GM23338 (cell line): ENCODE data around the gene DUSP21. TPM values are rescaled to one million over a fixed set of nuclear protein-coding genes. Genes with fewer than 3 reads are reported as not detected.

Experiments
- ATAC-seq: fragments of 200-7000 bp; cut with Tn5 transposase; 3 replicates; pipeline ENCODE4 v1.9.1; 2020
- DNase-seq: peaks from one replicate; pipeline ENCODE4 v3.0.0-alpha.2; 2015; ENCODE audit warnings: low spot score
- H2AFZ ChIP-seq: fragments of 200-600 bp; sonication (generic); 2 replicates; pipeline ENCODE4 v1.8.0; 2016; ENCODE audit warnings: antibody characterized with exemption, mild to moderate bottlenecking, moderate library complexity
- H3F3A ChIP-seq: fragments of 200-600 bp; sonication (generic); replicated peaks from 2 replicates; pipeline ENCODE4 v1.8.0; 2017; ENCODE audit warnings: antibody characterized with exemption, mixed run types, low read depth
- H3K27ac ChIP-seq: fragments of 200-600 bp; sonication (generic); 2 replicates; pipeline ENCODE4 v1.6.1; 2016; ENCODE audit warnings: low read depth
- H3K27me3 ChIP-seq: fragments of 200-600 bp; sonication (generic); 2 replicates; pipeline ENCODE4 v1.8.0; 2016; ENCODE audit warnings: mild to moderate bottlenecking, mixed run types, moderate library complexity; ENCODE audit not compliant: insufficient read depth
- H3K36me3 ChIP-seq: fragments of 200-600 bp; sonication (generic); 2 replicates; pipeline ENCODE4 v1.8.0; 2016; ENCODE audit warnings: mild to moderate bottlenecking; ENCODE audit not compliant: insufficient read depth
- H3K4me1 ChIP-seq: fragments of 200-600 bp; sonication (generic); 2 replicates; pipeline ENCODE4 v1.8.0; 2016; ENCODE audit warnings: mild to moderate bottlenecking, moderate library complexity; ENCODE audit not compliant: insufficient read depth
- H3K4me2 ChIP-seq: fragments of 200-600 bp; sonication (generic); 2 replicates; pipeline ENCODE4 v1.7.1; 2017; ENCODE audit warnings: mixed run types
- H3K4me3 ChIP-seq: fragments of 200-600 bp; sonication (generic); 2 replicates; pipeline ENCODE4 v1.6.1; 2016; ENCODE audit warnings: mixed run types
- H3K79me2 ChIP-seq: fragments of 200-600 bp; sonication (generic); replicated peaks from 2 replicates; pipeline ENCODE4 v1.8.0; 2017; ENCODE audit warnings: mild to moderate bottlenecking; ENCODE audit not compliant: insufficient read depth
- H3K9me2 ChIP-seq: fragments of 200-600 bp; sonication (generic); 2 replicates; pipeline ENCODE4 v1.8.0; 2017; ENCODE audit not compliant: insufficient read depth
- H4K20me1 ChIP-seq: fragments of 200-600 bp; sonication (generic); replicated peaks from 2 replicates; pipeline ENCODE4 v1.8.0; 2017; ENCODE audit warnings: mild to moderate bottlenecking; ENCODE audit not compliant: insufficient read depth
- H3K27ac Mint-ChIP-seq: 2 replicates; pipeline ENCODE4 v1.8.0; 2020; ENCODE audit warnings: inconsistent platforms, mild to moderate bottlenecking, moderate library complexity, mixed read lengths
- H3K27me3 Mint-ChIP-seq: 3 replicates; pipeline ENCODE4 v1.8.0; 2022; ENCODE audit warnings: low read depth, mild to moderate bottlenecking, moderate library complexity, mixed read lengths, inconsistent platforms; ENCODE audit not compliant: insufficient read depth, poor library complexity
- H3K36me3 Mint-ChIP-seq: 3 replicates; pipeline ENCODE4 v1.8.0; 2021; ENCODE audit warnings: low read depth, mild to moderate bottlenecking, inconsistent platforms, moderate library complexity, mixed read lengths
- H3K4me1 Mint-ChIP-seq: 3 replicates; pipeline ENCODE4 v1.8.0; 2020; ENCODE audit warnings: mild to moderate bottlenecking, inconsistent platforms, mixed read lengths
- H3K4me3 Mint-ChIP-seq: 3 replicates; pipeline ENCODE4 v1.8.0; 2021; ENCODE audit warnings: moderate library complexity, mild to moderate bottlenecking, inconsistent platforms, mixed read lengths
- H3K9me3 Mint-ChIP-seq: 3 replicates; pipeline ENCODE4 v1.8.0; 2020; ENCODE audit warnings: moderate library complexity, mild to moderate bottlenecking, inconsistent platforms, mixed read lengths
- EZH2 ChIP-seq: fragments of 200-600 bp; sonication (generic); IDR thresholded peaks from one replicate; pipeline ENCODE4 v1.8.0; 2017; ENCODE audit warnings: antibody characterized with exemption, mild to moderate bottlenecking, low read depth; ENCODE audit not compliant: unreplicated experiment
- JUNB ChIP-seq: IDR thresholded peaks from one replicate; pipeline ENCODE4 v1.6.1; 2016; ENCODE audit warnings: antibody characterized with exemption; ENCODE audit not compliant: unreplicated experiment
- NANOG ChIP-seq: IDR thresholded peaks from 2 replicates; pipeline ENCODE4 v1.6.1; 2016; ENCODE audit warnings: antibody characterized with exemption, borderline replicate concordance
- ZNF114 ChIP-seq: fragments of 250-450 bp; sonication (Bioruptor Pico); IDR thresholded peaks from 2 replicates; pipeline ENCODE4 v1.5.0; 2020; ENCODE audit warnings: mild to moderate bottlenecking, moderate library complexity
- ZNF331 ChIP-seq: fragments of 250-450 bp; sonication (Bioruptor Pico); IDR thresholded peaks from 2 replicates; pipeline ENCODE4 v1.5.0; 2020; ENCODE audit warnings: low read depth, mild to moderate bottlenecking, moderate library complexity
- polyA plus RNA-seq: library from polyadenylated mRNA; unstranded; fragments of >200 nt; fragmentation: Nextera tagmentation; extraction: Ambion mirVana; gene quantifications from 2 replicates; pipeline ENCODE4 v1.2.1, GENCODE V29; 2016
- total RNA-seq: library from RNA; depleted of rRNA; stranded (reverse); fragments of >200 nt; shearing (Covaris generic); gene quantifications from 2 replicates; pipeline ENCODE4 v1.2.3, GENCODE V29; 2014
- TF ChIP-seq, protein P1 (sequence below): IDR thresholded peaks from one replicate; pipeline ENCODE4 v1.6.1; 2018; ENCODE audit warnings: antibody characterized with exemption; ENCODE audit not compliant: unreplicated experiment
- TF ChIP-seq, protein P2 (sequence below): IDR thresholded peaks from 2 replicates; pipeline ENCODE4 v1.6.1; 2016; ENCODE audit warnings: antibody characterized with exemption
- TF ChIP-seq, protein P3 (sequence below): fragments of 250-450 bp; sonication (Bioruptor Pico); IDR thresholded peaks from 2 replicates; pipeline ENCODE4 v1.5.0; 2020; ENCODE audit warnings: mild to moderate bottlenecking, moderate library complexity

DUSP21 gene
- total and polyA plus RNA-seq, 2 experiments from 2014 or later, result not detected

DNA sequence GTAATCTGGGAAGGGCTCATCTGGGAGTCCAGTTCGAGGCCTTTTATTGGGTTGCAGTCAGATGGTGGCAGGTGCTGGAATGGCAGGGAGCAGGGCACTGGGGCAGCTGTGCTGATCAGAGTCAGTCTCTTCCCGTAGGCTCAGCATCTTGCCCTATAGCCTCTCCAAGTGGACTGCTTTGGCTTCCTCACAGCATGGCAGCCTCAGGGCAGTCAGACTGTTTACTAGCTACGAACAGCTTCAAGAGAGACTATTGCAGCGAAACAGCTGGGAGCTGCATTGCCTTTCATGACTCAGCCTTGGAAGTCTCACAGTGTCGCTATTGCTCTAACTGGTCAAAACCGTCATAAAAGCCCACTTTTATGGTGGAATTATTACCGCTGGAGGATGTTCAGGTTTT lies 26.8 kb upstream of the DUSP21 start:
- no peak for DNase-seq
- Histone ChIP-seq H3F3A (no peaks in the 10 kb centered on the region), H3K36me3 (no peaks in the 10 kb centered on the region), H2AFZ (no peak overlapping the region), H3K4me1 (no peaks in the 10 kb centered on the region), H4K20me1 (no peaks in the 10 kb centered on the region), H3K9me2 (no peaks in the 10 kb centered on the region), H3K79me2 (no peaks in the 10 kb centered on the region), H3K4me2 (no peak overlapping the region), H3K27ac (no peak overlapping the region), H3K27me3 (no peaks in the 10 kb centered on the region), H3K4me3 (no peak overlapping the region)
- Mint-ChIP-seq H3K4me3 (no peak overlapping the region), H3K27me3 (no peaks in the 10 kb centered on the region), H3K36me3 (no peaks in the 10 kb centered on the region), H3K9me3 (peaks cover 3% of the 10 kb centered on the region; the same call in 1 of the 3 replicates), H3K27ac (no peak overlapping the region), H3K4me1 (no peaks in the 10 kb centered on the region)
- no peak for ATAC-seq
- TF ChIP-seq ZNF331 (CRISPR knock-in tag), result no peak
- TF ChIP-seq EZH2, result no peak
- TF ChIP-seq NANOG, result no peak
- TF ChIP-seq, protein P1, sequence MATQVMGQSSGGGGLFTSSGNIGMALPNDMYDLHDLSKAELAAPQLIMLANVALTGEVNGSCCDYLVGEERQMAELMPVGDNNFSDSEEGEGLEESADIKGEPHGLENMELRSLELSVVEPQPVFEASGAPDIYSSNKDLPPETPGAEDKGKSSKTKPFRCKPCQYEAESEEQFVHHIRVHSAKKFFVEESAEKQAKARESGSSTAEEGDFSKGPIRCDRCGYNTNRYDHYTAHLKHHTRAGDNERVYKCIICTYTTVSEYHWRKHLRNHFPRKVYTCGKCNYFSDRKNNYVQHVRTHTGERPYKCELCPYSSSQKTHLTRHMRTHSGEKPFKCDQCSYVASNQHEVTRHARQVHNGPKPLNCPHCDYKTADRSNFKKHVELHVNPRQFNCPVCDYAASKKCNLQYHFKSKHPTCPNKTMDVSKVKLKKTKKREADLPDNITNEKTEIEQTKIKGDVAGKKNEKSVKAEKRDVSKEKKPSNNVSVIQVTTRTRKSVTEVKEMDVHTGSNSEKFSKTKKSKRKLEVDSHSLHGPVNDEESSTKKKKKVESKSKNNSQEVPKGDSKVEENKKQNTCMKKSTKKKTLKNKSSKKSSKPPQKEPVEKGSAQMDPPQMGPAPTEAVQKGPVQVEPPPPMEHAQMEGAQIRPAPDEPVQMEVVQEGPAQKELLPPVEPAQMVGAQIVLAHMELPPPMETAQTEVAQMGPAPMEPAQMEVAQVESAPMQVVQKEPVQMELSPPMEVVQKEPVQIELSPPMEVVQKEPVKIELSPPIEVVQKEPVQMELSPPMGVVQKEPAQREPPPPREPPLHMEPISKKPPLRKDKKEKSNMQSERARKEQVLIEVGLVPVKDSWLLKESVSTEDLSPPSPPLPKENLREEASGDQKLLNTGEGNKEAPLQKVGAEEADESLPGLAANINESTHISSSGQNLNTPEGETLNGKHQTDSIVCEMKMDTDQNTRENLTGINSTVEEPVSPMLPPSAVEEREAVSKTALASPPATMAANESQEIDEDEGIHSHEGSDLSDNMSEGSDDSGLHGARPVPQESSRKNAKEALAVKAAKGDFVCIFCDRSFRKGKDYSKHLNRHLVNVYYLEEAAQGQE, result no peak
- no peak for TF ChIP-seq JUNB

DNA sequence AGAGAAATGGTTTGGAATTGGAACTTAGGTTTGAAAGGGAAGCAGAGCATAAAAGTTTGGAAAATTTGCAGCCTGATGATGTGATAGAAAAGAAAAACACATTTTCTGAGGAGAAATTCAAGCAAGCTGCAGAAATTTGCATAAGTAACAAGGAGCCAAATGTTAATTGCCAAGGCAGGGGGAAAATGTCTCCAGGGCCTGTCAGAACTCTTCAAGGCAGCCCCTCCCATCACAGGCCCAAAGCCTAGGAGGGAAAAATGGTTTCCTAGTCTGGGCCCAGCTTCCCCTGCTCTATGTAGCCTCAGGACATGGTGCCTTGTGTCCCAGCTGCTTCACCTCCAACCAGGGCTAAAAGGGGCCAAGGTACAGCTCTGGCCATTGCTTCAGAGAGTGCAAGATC lies 21.2 kb upstream of the DUSP21 start:
- DNase-seq (no peak), ATAC-seq (no peak)
- H3K79me2 ChIP-seq, result no peaks in the 10 kb centered on the region
- no peaks in the 10 kb centered on the region for H3K36me3 ChIP-seq
- no peaks in the 10 kb centered on the region for H3K27me3 ChIP-seq
- H3K4me3 ChIP-seq, result no peak overlapping the region
- no peaks in the 10 kb centered on the region for H3K4me1 ChIP-seq
- H3K36me3 Mint-ChIP-seq, result no peaks in the 10 kb centered on the region
- no peaks in the 10 kb centered on the region for H4K20me1 ChIP-seq
- H3K9me2 ChIP-seq, result no peaks in the 10 kb centered on the region
- H3K4me1 Mint-ChIP-seq, result no peaks in the 10 kb centered on the region
- H2AFZ ChIP-seq, result no peak overlapping the region
- H3K27ac Mint-ChIP-seq, result no peak overlapping the region
- H3K4me3 Mint-ChIP-seq, result no peak overlapping the region
- H3K27me3 Mint-ChIP-seq, result no peaks in the 10 kb centered on the region
- H3F3A ChIP-seq, result no peaks in the 10 kb centered on the region
- H3K9me3 Mint-ChIP-seq, result peaks cover 9% of the 10 kb centered on the region; the same call in 2 of the 3 replicates
- H3K27ac ChIP-seq, result no peak overlapping the region
- H3K4me2 ChIP-seq, result no peak overlapping the region
- TF ChIP-seq ZNF114 (CRISPR knock-in tag), result no peak
- TF ChIP-seq ZNF331 (CRISPR knock-in tag), result no peak
- TF ChIP-seq, protein P2, sequence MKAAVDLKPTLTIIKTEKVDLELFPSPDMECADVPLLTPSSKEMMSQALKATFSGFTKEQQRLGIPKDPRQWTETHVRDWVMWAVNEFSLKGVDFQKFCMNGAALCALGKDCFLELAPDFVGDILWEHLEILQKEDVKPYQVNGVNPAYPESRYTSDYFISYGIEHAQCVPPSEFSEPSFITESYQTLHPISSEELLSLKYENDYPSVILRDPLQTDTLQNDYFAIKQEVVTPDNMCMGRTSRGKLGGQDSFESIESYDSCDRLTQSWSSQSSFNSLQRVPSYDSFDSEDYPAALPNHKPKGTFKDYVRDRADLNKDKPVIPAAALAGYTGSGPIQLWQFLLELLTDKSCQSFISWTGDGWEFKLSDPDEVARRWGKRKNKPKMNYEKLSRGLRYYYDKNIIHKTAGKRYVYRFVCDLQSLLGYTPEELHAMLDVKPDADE, result no peak
- TF ChIP-seq, protein P3, sequence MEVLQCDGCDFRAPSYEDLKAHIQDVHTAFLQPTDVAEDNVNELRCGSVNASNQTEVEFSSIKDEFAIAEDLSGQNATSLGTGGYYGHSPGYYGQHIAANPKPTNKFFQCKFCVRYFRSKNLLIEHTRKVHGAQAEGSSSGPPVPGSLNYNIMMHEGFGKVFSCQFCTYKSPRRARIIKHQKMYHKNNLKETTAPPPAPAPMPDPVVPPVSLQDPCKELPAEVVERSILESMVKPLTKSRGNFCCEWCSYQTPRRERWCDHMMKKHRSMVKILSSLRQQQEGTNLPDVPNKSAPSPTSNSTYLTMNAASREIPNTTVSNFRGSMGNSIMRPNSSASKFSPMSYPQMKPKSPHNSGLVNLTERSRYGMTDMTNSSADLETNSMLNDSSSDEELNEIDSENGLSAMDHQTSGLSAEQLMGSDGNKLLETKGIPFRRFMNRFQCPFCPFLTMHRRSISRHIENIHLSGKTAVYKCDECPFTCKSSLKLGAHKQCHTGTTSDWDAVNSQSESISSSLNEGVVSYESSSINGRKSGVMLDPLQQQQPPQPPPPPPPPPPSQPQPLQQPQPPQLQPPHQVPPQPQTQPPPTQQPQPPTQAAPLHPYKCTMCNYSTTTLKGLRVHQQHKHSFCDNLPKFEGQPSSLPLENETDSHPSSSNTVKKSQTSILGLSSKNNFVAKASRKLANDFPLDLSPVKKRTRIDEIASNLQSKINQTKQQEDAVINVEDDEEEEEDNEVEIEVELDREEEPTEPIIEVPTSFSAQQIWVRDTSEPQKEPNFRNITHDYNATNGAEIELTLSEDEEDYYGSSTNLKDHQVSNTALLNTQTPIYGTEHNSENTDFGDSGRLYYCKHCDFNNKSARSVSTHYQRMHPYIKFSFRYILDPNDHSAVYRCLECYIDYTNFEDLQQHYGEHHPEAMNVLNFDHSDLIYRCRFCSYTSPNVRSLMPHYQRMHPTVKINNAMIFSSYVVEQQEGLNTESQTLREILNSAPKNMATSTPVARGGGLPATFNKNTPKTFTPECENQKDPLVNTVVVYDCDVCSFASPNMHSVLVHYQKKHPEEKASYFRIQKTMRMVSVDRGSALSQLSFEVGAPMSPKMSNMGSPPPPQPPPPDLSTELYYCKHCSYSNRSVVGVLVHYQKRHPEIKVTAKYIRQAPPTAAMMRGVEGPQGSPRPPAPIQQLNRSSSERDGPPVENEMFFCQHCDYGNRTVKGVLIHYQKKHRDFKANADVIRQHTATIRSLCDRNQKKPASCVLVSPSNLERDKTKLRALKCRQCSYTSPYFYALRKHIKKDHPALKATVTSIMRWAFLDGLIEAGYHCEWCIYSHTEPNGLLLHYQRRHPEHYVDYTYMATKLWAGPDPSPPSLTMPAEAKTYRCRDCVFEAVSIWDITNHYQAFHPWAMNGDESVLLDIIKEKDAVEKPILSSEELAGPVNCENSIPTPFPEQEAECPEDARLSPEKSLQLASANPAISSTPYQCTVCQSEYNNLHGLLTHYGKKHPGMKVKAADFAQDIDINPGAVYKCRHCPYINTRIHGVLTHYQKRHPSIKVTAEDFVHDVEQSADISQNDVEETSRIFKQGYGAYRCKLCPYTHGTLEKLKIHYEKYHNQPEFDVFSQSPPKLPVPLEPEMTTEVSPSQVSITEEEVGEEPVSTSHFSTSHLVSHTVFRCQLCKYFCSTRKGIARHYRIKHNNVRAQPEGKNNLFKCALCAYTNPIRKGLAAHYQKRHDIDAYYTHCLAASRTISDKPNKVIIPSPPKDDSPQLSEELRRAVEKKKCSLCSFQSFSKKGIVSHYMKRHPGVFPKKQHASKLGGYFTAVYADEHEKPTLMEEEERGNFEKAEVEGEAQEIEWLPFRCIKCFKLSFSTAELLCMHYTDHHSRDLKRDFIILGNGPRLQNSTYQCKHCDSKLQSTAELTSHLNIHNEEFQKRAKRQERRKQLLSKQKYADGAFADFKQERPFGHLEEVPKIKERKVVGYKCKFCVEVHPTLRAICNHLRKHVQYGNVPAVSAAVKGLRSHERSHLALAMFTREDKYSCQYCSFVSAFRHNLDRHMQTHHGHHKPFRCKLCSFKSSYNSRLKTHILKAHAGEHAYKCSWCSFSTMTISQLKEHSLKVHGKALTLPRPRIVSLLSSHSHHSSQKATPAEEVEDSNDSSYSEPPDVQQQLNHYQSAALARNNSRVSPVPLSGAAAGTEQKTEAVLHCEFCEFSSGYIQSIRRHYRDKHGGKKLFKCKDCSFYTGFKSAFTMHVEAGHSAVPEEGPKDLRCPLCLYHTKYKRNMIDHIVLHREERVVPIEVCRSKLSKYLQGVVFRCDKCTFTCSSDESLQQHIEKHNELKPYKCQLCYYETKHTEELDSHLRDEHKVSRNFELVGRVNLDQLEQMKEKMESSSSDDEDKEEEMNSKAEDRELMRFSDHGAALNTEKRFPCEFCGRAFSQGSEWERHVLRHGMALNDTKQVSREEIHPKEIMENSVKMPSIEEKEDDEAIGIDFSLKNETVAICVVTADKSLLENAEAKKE (CRISPR knock-in tag), result no peak
- TF ChIP-seq EZH2, result no peak
- TF ChIP-seq NANOG, result no peak
- TF ChIP-seq JUNB, result no peak
